GM12892 (cell line): ENCODE measurements around the gene THSD7B.

Experiments
- POLR2AphosphoS5 ChIP-seq: IDR thresholded peaks from 2 replicates; pipeline ENCODE4 v1.6.1; 2011; ENCODE audit warnings: low read depth, low read length, control low read depth
- TAF1 ChIP-seq: IDR thresholded peaks from 2 replicates; pipeline ENCODE4 v1.6.1; 2011; ENCODE audit warnings: low read depth, mild to moderate bottlenecking, control low read depth, low read length, borderline replicate concordance

GRCh38 chr2:137383391-137383790 is 618.0 kb downstream of the THSD7B start:
- no peak for TF ChIP-seq TAF1
- TF ChIP-seq POLR2AphosphoS5: no peak
